Germinal center (tissue), 1 donor: ENCODE measurements around the gene NDUFS6.
"Not testable (repeated sequence)": the region's sequence is repeated elsewhere in the genome, so short reads cannot be mapped to it uniquely, and the experiment has no call there.

Experiments used
- DNase-seq: peaks from one replicate; pipeline ENCODE4 v3.0.0; 2012; ENCODE audit warnings: mixed read lengths, low spot score

Gene NDUFS6

GRCh38 chr5:1797103-1797800 is 4.0 kb upstream of the NDUFS6 start:
- no peak for DNase-seq

GRCh38 chr5:1797855-1798254 is 3.4 kb upstream of the NDUFS6 start:
- DNase-seq, result no peak

- DNase-seq, result not testable (repeated sequence)
Observed at GRCh38 chr5:1798589-1798988, 2.6 kb upstream of the NDUFS6 start.

GRCh38 chr5:1799110-1799601 is 2.1 kb upstream of the NDUFS6 start:
- DNase-seq, result peak; percentile 45

GRCh38 chr5:1799602-1800471 is 1.4 kb upstream of the NDUFS6 start, which contains the start of gene MRPL36:
MRPL36 (minus strand) TSS chr5:1799837; CDS start chr5:1798935, 902 bp downstream.
- DNase-seq, result peak; percentile 96

- peak; percentile 59 for DNase-seq
Observed at GRCh38 chr5:1800472-1801221, 560 bp upstream of the NDUFS6 start.

- DNase-seq, result no peak
Observed at GRCh38 chr5:1801967-1802295, 724 bp downstream of the NDUFS6 start.

- DNase-seq, result no peak
Observed at GRCh38 chr5:1803192-1803591, 2.0 kb downstream of the NDUFS6 start.

- no peak for DNase-seq
Observed at GRCh38 chr5:1804001-1804690, 2.9 kb downstream of the NDUFS6 start.

- no peak for DNase-seq
Observed at GRCh38 chr5:1805326-1805725, 4.1 kb downstream of the NDUFS6 start.

GRCh38 chr5:1805736-1806135 is 4.5 kb downstream of the NDUFS6 start:
- DNase-seq, result no peak

GRCh38 chr5:1806199-1806598 is 5.0 kb downstream of the NDUFS6 start:
- DNase-seq, result no peak

GRCh38 chr5:1806974-1807373 is 5.8 kb downstream of the NDUFS6 start:
- DNase-seq, result no peak

- no peak for DNase-seq
Observed at GRCh38 chr5:1807451-1808185, 6.4 kb downstream of the NDUFS6 start.

GRCh38 chr5:1808439-1808838 is 7.2 kb downstream of the NDUFS6 start:
- no peak for DNase-seq

- DNase-seq, result no peak
Observed at GRCh38 chr5:1809416-1810035, 8.3 kb downstream of the NDUFS6 start.

- DNase-seq, result no peak
Observed at GRCh38 chr5:1810581-1811101, 9.4 kb downstream of the NDUFS6 start.

- no peak for DNase-seq
Observed at GRCh38 chr5:1814183-1815020, 13.2 kb downstream of the NDUFS6 start.

GRCh38 chr5:1815071-1815786 is 14.0 kb downstream of the NDUFS6 start:
- DNase-seq, result no peak
